AG08395 (cell line): ENCODE data around the gene MVB12B.
"Not testable (repeated sequence)": the region's sequence is repeated elsewhere in the genome, so short reads cannot be mapped to it uniquely, and the experiment has no call there.

Experiments
- DNase-seq: peaks from one replicate; pipeline ENCODE4 v3.0.0; 2012; ENCODE audit warnings: mixed read lengths, low spot score

The MVB12B gene

DNA sequence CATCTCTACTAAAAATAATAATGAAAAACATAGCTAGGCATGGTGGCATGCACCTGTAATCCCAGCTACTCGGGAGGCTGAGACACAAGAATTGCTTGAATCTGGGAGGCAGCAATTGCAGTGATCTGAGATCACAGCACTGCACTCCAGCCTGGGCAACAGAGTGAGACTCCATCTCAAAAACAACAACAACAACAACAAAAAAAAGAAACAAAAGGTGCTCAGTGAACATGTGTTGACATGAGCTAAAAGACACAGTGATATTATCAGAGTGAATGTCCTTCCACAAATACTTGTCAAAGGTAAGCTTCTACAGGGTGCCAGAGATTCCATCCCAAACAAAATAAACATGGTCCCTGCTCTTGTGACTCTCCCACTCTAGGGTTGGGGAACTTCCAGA is 211.9 kb downstream of the MVB12B start:
- DNase-seq: no peak

GRCh38 chr9:126540398-126540797 is 213.8 kb downstream of the MVB12B start:
- DNase-seq: not testable (repeated sequence)

GRCh38 chr9:126543490-126543889 is 216.9 kb downstream of the MVB12B start:
- DNase-seq: no peak

DNA sequence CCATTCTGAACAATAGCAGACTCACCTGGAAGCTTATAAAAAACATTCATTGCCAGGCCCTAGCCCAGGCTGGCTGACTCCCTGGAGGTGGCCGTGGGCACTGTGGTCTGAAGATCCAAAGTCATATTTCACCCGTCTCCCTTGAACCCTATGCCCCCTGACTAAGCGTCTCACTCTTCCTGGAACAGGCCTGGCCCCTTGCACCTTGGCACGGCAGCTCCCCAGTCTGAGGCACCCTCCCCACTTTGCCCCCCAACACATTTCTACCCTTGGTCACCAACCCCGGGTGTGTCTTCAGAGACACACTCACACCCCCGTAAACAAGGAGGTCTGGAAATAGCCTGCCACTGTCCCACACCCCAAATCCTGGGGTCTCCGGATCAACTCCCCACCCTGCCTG is 218.5 kb downstream of the MVB12B start:
- DNase-seq: no peak

GRCh38 chr9:126546036-126546435 is 219.4 kb downstream of the MVB12B start:
- no peak for DNase-seq

GRCh38 chr9:126548312-126548711 is 221.7 kb downstream of the MVB12B start:
- no peak for DNase-seq

- no peak for DNase-seq
Observed at GRCh38 chr9:126549246-126550006, 222.8 kb downstream of the MVB12B start.

GRCh38 chr9:126550891-126551351 is 224.3 kb downstream of the MVB12B start:
- DNase-seq: no peak

GRCh38 chr9:126551812-126552211 is 225.2 kb downstream of the MVB12B start:
- no peak for DNase-seq

GRCh38 chr9:126554292-126554691 is 227.7 kb downstream of the MVB12B start:
- no peak for DNase-seq

DNA sequence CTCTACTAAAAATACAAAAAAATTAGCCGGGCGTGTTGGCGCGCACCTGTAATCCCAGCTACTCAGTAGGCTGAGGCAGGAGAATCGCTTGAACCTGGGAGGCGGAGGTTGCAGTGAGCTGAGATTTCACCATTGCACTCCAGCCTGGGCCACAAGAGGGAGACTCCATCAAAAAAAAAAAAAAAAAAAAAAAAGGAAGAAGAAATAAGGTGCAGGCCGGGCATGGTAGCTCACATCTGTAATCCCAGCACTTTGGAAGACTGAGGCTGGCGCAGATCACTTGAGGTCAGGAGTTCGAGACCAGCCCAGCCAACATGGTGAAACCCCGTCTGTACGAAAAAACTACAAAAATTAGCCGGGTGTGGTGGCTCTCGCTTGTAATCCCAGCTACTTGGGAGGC is 228.8 kb downstream of the MVB12B start:
- DNase-seq: not testable (repeated sequence)
